KMS-11 (cell line): Measurements from ENCODE around the gene RNLS.

ENCODE experiments used
- H2AFZ ChIP-seq: fragments of 200-600 bp; sonication (generic); 2 replicates; pipeline ENCODE4 v1.6.1; 2016; ENCODE audit warnings: antibody characterized with exemption, mixed run types, low read depth
- H3K27ac ChIP-seq: fragments of 200-600 bp; sonication (generic); 2 replicates; pipeline ENCODE4 v1.6.1; 2016; ENCODE audit warnings: mild to moderate bottlenecking, mixed run types
- H3K27me3 ChIP-seq: fragments of 200-600 bp; sonication (generic); 2 replicates; pipeline ENCODE4 v1.6.1; 2017; ENCODE audit warnings: mild to moderate bottlenecking, low read depth, mixed run types, moderate library complexity; ENCODE audit not compliant: insufficient read depth
- H3K36me3 ChIP-seq: fragments of 200-600 bp; sonication (generic); 2 replicates; pipeline ENCODE4 v1.6.1; 2017; ENCODE audit warnings: mild to moderate bottlenecking, mixed run types; ENCODE audit not compliant: insufficient read depth
- H3K4me1 ChIP-seq: fragments of 200-600 bp; sonication (generic); 2 replicates; pipeline ENCODE4 v1.6.1; 2016; ENCODE audit warnings: mild to moderate bottlenecking, low read depth, mixed run types; ENCODE audit not compliant: poor library complexity, severe bottlenecking
- H3K4me2 ChIP-seq: fragments of 200-600 bp; sonication (generic); 2 replicates; pipeline ENCODE4 v1.7.0; 2016; ENCODE audit warnings: mild to moderate bottlenecking, mixed run types
- H3K4me3 ChIP-seq: fragments of 200-600 bp; sonication (generic); IDR thresholded peaks from 2 replicates; pipeline ENCODE4 v1.6.1; 2017; ENCODE audit warnings: low read depth, low read length, mixed read lengths; ENCODE audit not compliant: insufficient read depth
- H3K79me2 ChIP-seq: fragments of 200-600 bp; sonication (generic); 2 replicates; pipeline ENCODE4 v1.6.1; 2016; ENCODE audit warnings: low read depth, mixed run types; ENCODE audit not compliant: insufficient read depth
- H3K9ac ChIP-seq: fragments of 200-600 bp; sonication (generic); 2 replicates; pipeline ENCODE4 v1.6.1; 2016; ENCODE audit warnings: mild to moderate bottlenecking, mixed run types
- H4K20me1 ChIP-seq: fragments of 200-600 bp; sonication (generic); 2 replicates; pipeline ENCODE4 v1.6.1; 2016; ENCODE audit warnings: mild to moderate bottlenecking, mixed run types; ENCODE audit not compliant: insufficient read depth
- CTCF ChIP-seq: fragments of 200-600 bp; sonication (generic); conservative IDR thresholded peaks from 2 replicates; pipeline ENCODE4 v1.6.1; 2017; ENCODE audit warnings: low read depth, mild to moderate bottlenecking, antibody characterized with exemption, low read length, moderate library complexity, mixed read lengths

RNLS gene

GRCh38 chr10:88316292-88316861, 266.7 kb downstream of the RNLS start:
- Histone ChIP-seq H3K79me2 (no peaks in the 10 kb centered on the region), H3K4me3 (no peak overlapping the region), H3K36me3 (no peaks in the 10 kb centered on the region), H3K9ac (no peak overlapping the region), H3K27me3 (no peaks in the 10 kb centered on the region), H3K4me2 (no peak overlapping the region), H2AFZ (no peak overlapping the region), H3K4me1 (no peaks in the 10 kb centered on the region), H3K27ac (no peak overlapping the region), H4K20me1 (no peaks in the 10 kb centered on the region)
- no peak for TF ChIP-seq CTCF

- TF ChIP-seq CTCF: no peak
- Histone ChIP-seq H3K9ac (no peak overlapping the region), H3K4me3 (no peak overlapping the region), H3K27ac (no peak overlapping the region), H3K27me3 (no peaks in the 10 kb centered on the region), H3K36me3 (no peaks in the 10 kb centered on the region), H3K79me2 (no peaks in the 10 kb centered on the region), H4K20me1 (no peaks in the 10 kb centered on the region), H3K4me1 (no peaks in the 10 kb centered on the region), H3K4me2 (no peak overlapping the region), H2AFZ (no peak overlapping the region)
Observed at GRCh38 chr10:88315755-88316154, 267.4 kb downstream of the RNLS start.

GRCh38 chr10:88314362-88314761, 268.8 kb downstream of the RNLS start:
- Histone ChIP-seq H2AFZ (no peak overlapping the region), H3K27me3 (no peaks in the 10 kb centered on the region), H3K4me1 (no peaks in the 10 kb centered on the region), H3K27ac (no peak overlapping the region), H3K79me2 (no peaks in the 10 kb centered on the region), H4K20me1 (no peaks in the 10 kb centered on the region), H3K4me2 (no peak overlapping the region), H3K36me3 (no peaks in the 10 kb centered on the region), H3K4me3 (no peak overlapping the region), H3K9ac (no peak overlapping the region)
- TF ChIP-seq CTCF: no peak

GRCh38 chr10:88313878-88314277, 269.2 kb downstream of the RNLS start:
- no peaks in the 10 kb centered on the region for H4K20me1 ChIP-seq
- no peak for TF ChIP-seq CTCF
- no peak overlapping the region for H3K27ac ChIP-seq
- no peak overlapping the region for H3K9ac ChIP-seq
- H2AFZ ChIP-seq: no peak overlapping the region
- no peaks in the 10 kb centered on the region for H3K4me1 ChIP-seq
- H3K4me2 ChIP-seq: no peak overlapping the region
- H3K4me3 ChIP-seq: no peak overlapping the region
- no peaks in the 10 kb centered on the region for H3K27me3 ChIP-seq
- H3K79me2 ChIP-seq: no peaks in the 10 kb centered on the region
- H3K36me3 ChIP-seq: no peaks in the 10 kb centered on the region

- Histone ChIP-seq H3K36me3 (no peaks in the 10 kb centered on the region), H3K27me3 (no peaks in the 10 kb centered on the region), H4K20me1 (no peaks in the 10 kb centered on the region), H3K79me2 (no peaks in the 10 kb centered on the region), H3K4me2 (no peak overlapping the region), H3K4me3 (no peak overlapping the region), H2AFZ (no peak overlapping the region), H3K4me1 (peaks cover 6% of the 10 kb centered on the region), H3K9ac (no peak overlapping the region), H3K27ac (no peak overlapping the region)
- no peak for TF ChIP-seq CTCF
Observed at GRCh38 chr10:88312855-88313254, 270.3 kb downstream of the RNLS start.
